HS-5 (cell line): ENCODE measurements around the gene SELENOO.

Experiments used
- DNase-seq: peaks from one replicate; pipeline ENCODE4 v3.0.0-alpha.2; 2012; ENCODE audit warnings: low read depth

SELENOO gene

GRCh38 chr22:50216684-50217520, 16.1 kb downstream of the SELENOO start:
- DNase-seq = no peak

GRCh38 chr22:50217543-50218152, 16.8 kb downstream of the SELENOO start:
- no peak for DNase-seq

DNA sequence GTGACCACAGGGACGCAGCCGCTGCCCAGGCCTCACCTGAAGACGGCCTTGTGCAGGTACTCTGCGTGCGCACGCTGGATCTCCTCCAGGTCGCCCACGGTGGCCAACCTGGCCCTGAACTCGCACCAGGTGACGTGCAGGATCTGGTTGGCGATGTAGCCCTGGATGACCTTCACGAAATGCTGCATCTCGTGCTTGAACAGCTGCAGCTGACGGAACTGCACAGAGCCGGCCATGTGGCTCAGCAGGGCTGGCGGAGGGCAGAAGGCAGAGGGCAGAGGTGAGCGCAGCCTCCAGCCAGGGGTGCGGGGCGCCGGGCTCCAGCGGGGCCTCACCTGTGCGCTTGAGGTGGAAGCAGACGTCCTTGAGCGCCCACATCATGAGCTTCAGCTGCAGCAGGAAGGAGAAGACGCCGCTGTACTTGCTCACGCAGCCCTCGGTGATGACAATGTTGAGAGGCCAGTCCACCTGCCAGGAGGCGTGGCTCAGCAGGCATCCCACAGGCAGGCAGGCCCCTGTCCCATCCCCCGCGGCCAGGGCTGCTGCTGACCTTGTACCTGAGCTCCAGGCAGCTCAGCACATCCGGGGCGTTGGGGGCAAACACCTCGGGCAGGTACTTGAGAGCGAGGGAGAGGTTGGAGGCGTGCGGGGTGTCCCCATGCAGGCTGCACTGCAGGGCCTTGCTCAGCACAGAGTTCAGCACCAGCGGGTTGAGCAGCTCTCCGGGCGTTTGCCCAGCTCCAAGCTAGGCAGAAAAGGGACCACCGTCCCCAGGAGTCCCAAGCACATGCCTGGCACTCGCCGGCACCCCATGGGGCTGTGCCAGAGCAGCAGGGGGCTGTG, 17.6 kb downstream of the SELENOO start:
- DNase-seq = no peak

- DNase-seq = no peak
Measured at GRCh38 chr22:50218996-50219727, 18.4 kb downstream of the SELENOO start.

GRCh38 chr22:50219800-50220602, 19.2 kb downstream of the SELENOO start:
- DNase-seq = no peak

DNA sequence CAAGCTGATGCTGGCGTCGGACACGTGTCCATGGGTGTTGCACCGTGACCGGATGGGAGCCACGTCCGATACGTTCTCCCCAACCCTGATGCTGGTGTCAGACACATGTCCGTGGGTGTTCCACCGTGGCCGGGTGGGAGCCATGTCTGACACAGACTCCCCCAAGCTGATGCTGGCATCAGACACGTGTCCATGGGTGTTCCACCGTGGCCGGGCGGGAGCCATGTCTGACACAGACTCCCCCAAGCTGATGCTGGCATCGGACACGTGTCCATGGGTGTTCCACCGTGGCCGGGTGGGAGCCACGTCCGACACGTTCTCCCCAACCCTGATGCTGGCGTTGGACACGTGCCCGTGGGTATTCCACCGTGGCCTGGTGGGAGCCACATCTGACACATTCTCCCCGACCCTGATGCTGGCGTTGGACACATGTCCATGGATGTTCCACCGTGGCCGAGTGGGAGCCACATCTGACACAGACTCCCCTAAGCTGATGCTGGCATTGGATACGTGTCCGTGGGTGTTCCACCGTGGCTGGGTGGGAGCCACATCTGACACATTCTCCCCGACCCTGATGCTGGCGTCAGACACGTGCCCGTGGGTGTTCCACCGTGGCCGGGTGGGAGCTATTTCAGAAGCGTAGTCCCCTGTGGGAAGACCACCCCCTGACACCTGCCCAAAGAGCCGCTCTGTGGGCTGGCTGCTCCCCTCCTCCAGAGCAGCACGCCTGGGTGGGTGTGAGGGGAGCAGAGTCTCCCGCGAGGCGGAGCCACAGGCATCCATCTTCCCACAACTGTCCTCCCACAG, 20.0 kb downstream of the SELENOO start:
- DNase-seq = no peak

DNA sequence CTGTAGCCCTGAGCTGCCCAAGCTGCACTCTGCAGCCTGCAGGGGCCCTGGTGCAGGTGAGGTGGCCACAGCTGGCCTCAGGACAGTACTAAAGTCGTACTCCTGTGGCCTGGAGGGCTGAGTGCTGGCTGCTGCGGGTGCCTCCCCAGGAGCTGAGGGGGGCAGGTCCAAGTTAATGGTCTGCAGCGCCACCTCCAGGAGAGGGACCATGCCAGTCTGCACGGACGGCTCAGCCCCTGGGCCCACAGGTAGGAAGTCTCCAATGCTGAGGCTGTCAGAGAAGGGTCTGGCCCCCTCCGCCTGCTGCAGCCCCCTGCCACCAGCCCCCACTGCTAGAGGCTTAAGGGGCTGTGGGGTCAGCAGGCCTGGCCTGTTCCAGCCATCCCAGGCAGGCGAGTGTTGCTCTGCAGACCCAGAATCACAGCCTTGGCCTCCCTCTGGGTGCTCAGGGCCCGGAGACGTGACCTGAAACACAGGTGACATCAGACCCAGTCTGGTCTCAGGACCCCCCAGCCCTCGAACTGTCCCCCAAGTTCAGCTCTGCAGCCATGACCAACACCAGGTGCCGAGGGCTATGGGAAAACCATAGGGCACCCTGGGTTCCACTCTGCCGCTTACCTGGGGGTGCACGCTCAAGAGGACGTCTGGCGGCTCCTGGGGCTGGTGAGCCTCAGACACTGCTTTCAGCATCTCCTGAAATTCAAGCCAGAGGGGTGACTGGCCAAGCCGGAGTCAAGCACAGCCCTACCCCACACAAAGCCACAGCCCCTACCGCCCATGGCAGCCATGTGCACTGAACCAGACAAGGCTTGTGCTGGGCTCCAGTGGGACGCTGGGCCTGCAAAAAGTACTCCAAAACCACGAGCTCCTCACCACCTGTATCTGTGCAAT, 20.8 kb downstream of the SELENOO start:
- DNase-seq = no peak

DNA sequence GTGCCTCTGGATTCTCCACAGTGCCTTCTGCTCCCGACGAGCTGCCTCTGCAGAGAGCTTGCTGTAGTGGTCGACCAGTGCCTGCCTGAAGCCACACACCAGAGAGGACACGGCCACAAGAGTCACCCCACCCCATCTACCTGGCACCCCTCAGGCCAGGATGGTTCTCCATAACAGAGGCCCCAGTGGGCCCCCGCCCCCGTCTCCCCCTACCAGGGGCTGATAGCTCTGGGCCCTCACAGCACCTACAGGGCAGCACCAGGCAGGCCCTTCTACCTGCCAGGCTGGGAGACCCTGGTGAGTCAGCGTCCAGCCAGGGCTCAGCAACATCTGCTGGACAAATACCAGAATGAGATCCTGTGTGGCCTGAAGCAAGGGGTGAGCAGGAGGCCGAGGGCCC, 21.7 kb downstream of the SELENOO start:
- DNase-seq = no peak

- DNase-seq = no peak
Measured at GRCh38 chr22:50224071-50224470, 23.3 kb downstream of the SELENOO start.

DNA sequence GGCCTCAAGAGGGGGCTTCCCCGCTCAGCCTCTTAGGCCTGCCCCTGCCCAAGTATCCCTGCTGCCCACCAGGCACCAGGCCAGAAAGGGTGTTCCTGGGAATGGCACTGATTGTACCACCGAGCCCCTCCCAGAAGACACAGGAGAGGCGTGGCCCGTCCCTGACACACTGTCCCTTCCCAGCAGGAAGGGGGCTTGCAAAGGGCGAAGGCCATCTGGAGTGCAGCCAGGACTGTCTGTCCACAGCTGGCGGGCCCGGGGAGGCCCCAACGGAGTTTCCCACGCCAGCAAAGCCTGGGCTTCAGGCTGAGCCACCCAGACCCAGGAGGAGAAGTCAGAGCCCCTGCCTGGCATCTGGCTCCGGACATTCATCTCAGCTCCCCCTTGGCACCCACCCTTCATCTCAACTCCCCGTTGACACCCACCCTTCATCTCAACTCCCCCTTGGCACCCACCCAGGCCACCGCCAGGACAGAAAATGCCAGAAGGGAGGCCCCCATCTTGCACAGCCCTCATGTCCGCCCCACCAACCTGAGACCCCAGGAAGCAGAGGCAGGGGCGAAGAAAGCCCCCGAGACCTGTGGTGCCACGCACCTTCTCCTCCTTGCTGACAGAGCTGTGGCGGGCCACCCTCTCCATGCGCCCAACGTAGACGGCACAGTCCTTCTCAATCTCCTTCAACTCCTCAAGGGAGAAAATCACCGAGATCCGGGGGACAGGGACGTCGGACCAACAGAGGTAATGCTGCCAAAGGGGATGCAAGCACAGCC, 24.6 kb downstream of the SELENOO start:
- no peak for DNase-seq

- DNase-seq = no peak
Measured at GRCh38 chr22:50226063-50226874, 25.5 kb downstream of the SELENOO start.

DNA sequence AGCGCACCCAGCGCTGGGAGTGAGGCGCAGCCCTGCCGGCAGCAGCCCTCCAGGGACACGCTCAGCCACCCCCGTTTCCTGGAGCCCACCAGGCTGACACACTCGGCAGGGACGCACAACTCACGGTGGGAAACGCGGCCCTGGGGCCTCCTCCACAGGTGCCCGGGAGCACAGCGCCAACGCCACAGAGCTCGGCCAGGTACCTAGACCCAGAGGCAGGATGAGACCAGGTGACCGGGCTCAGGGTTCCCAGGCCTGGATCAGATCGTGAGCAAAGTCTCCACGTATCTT, 26.0 kb downstream of the SELENOO start:
- no peak for DNase-seq

- DNase-seq = no peak
Measured at GRCh38 chr22:50227579-50228215, 26.9 kb downstream of the SELENOO start.

DNA sequence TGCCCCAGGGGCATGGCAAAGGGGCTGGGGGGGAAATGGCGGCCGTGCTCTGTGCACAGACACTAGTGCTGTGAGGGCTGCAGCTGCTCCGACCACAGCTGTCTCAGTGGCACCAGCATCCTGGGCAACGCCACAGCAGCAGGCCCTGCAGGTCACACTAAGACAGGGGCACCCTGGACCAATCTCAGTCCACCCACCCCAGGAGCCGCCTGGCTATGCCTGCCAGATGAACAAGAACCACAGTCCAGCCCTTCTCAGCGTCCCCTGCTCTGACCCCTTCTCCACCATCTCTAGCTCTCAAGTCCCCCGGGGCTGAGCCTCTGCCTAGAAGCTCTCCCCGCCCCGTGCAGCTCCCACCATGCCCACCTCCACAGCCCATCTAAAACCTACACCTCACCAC, 27.6 kb downstream of the SELENOO start:
- no peak for DNase-seq

GRCh38 chr22:50229370-50229769, 28.6 kb downstream of the SELENOO start:
- DNase-seq = no peak

- DNase-seq = no peak
Measured at GRCh38 chr22:50232481-50233151, 31.8 kb downstream of the SELENOO start.

DNA sequence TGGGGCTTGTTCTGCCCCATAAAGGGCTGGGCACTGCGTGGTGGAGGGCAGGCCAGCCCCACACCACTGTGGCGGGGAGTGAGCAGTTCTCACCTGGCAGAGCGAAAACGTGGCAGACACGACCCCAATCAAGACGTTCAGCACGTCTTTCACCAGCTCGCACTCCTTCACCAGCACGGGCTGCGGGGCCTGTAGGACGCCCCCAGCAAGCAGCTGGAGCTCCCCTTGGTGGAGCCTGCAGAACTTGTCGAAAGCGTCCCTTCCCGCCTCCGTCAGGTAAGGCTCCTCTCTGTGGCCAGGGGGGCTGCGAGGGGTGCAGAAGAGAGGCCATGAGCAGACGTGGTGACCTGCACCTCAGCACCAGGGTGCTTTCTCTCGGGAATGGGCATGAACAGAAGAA, 32.4 kb downstream of the SELENOO start:
- DNase-seq = no peak
